ENCODE data around the gene TNNT1.

Gene TNNT1

DNA sequence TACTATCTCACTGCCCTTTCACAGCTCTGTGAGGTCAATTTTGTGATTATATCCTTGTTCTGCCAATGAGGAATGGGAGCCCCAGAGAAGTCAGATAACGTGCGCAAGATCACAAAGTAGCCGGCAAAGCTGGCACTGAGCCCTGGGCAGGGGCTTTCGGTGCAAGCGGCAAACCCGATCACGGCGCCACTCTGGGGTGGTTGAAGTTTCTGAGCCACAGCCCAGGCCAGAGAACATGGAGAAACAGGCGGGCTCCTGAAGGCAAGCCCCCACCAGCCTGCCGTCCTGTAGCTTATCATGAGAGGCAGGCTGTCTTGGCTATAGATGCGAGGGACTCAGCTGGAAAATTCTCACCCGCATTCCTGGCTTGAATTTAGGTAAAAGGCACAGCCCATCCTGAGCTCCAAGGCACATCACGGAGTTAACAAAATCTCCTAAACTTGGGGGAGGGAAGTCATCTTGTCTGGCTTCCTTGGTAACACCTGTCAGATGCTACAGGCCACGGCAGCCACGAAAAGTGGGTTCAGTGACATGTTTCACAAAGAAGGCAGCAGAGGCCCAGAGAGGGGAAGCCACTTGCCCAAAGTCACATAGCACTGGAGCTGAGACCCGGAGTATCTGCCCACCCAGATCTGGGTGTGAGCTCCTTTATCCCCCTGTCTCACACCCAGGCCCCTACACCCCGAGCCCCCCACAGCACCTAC is 12.5 kb downstream of the TNNT1 start:
- H3K4me1 ChIP-seq (ENCODE audit: control insufficient read depth, insufficient read depth, low read length, poor library complexity, severe bottlenecking), result peaks cover 12% of the 10 kb centered on the region
- H3K9me3 ChIP-seq (ENCODE audit: control insufficient read depth, low read length), result no peaks in the 10 kb centered on the region
- no peaks in the 10 kb centered on the region for H3K36me3 ChIP-seq (ENCODE audit: control insufficient read depth, insufficient read depth, low read length)
- no peak overlapping the region for H3K27ac ChIP-seq (ENCODE audit: low read depth, low read length, severe bottlenecking)
- 94 to 96% methylated on average over 17 of the region's 17 CpGs for WGBS, 2 experiments (ENCODE audit: insufficient coverage in 2 of 2)
- no peak overlapping the region for H3K4me3 ChIP-seq (ENCODE audit: extremely low read depth, insufficient read depth, low read length, poor library complexity, severe bottlenecking)

DNA sequence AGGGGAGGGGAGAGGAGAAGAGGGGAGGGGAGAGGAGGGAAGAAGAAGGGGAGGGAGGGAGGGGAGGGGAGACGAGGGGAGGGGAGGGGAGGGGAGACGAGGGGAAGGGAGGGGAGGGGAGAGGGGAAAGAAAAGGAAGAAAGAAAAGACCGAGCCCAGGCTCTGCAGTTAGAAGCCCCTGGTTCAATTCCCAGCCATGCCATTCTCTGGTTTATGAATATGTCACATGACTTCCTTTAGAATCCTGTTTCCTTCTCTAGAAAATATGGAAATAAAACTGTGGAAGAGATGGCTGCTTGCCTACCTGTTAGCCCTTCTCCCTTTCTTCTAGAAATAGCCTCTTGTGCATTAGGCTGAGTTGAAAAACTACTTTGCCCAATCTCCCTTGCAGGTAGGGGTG is 14.3 kb downstream of the TNNT1 start:
- WGBS, 2 experiments (ENCODE audit: insufficient coverage in 2 of 2), result no CpG with 5 or more reads among the region's 3 CpGs
- H3K4me3 ChIP-seq (ENCODE audit: extremely low read depth, insufficient read depth, low read length, poor library complexity, severe bottlenecking), result no peak overlapping the region
- H3K9me3 ChIP-seq (ENCODE audit: control insufficient read depth, low read length), result no peaks in the 10 kb centered on the region
- no peak overlapping the region for H3K27ac ChIP-seq (ENCODE audit: low read depth, low read length, severe bottlenecking)
- peaks cover 12% of the 10 kb centered on the region for H3K4me1 ChIP-seq (ENCODE audit: control insufficient read depth, insufficient read depth, low read length, poor library complexity, severe bottlenecking)
- H3K36me3 ChIP-seq (ENCODE audit: control insufficient read depth, insufficient read depth, low read length), result no peaks in the 10 kb centered on the region

DNA sequence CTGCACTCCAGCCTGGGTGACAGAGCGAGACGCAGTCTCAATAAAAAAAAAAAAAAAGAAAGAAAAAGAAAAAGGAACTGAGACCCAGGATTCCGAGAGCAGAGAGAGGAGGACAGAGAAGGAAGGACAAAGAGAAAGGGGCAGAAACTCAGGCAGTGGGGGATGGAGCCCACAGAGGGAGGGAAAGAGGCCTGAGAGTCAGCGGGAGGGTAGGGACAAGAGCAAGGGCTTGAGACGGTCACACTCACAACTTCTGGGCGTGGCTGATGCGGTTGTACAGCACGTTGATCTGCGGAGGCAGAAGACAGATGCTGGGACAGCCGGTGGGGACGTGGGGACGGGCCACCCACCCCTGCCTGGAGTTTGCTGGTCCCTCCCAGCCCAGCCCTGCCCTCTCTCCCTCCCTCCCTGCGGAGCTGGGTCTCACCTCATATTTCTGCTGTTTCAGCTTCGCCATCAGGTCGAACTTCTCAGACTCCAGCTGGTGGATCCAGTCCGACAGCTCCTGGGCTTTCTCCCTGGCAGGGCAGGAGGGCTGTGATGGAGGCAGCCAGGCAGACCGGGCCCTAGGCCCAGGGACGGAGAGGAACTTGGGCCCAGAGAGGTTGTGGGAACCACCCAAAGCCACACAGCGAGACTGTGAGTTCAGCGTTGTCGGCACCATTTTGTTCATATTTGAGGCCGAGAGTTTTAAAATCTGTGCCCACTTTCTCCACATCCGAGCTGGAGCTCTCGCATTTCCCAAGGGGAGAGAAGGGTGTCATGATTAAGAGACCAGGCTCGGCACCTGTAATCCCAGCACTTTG is 15.2 kb downstream of the TNNT1 start:
- no peak overlapping the region for H3K4me3 ChIP-seq (ENCODE audit: extremely low read depth, insufficient read depth, low read length, poor library complexity, severe bottlenecking)
- no peaks in the 10 kb centered on the region for H3K36me3 ChIP-seq (ENCODE audit: control insufficient read depth, insufficient read depth, low read length)
- H3K9me3 ChIP-seq (ENCODE audit: control insufficient read depth, low read length), result no peaks in the 10 kb centered on the region
- 87 to 88% methylated on average over 23 to 25 of the region's 25 CpGs for WGBS, 2 experiments (ENCODE audit: insufficient coverage in 2 of 2)
- no peak overlapping the region for H3K27ac ChIP-seq (ENCODE audit: low read depth, low read length, severe bottlenecking)
- peaks cover 12% of the 10 kb centered on the region for H3K4me1 ChIP-seq (ENCODE audit: control insufficient read depth, insufficient read depth, low read length, poor library complexity, severe bottlenecking)

DNA sequence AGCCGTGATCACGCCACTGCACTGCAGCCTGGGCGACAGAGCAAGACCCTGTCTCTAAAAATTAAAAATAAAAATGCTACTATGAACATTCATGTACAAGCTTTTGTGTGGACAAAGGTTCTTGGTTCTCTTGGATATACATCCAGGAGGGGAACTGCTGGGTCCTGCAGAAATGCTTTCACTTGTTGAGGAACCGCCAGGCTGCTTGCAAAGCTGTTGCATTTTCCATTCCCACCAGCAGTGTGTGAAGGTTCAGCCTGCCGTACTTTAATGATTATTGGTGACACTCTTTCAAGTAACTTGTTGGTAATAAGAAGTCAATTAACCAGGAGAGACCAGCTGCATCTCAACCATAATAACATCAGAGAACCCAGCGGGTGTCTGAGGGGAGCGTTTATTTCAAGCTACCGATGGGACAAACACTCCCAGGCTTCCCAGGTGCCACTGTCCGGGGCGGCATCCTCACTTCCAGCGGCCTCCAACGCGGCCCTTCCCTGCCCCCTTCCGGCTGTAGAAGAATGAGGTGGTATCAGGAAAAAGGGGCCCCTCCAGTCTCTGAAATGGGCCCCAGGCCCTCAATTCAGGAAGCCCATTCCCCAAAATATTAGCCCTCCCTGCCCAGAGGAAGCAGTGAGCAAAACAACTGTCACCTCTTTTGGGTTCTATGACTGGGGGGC is 16.4 kb downstream of the TNNT1 start:
- Histone ChIP-seq H3K4me3 (ENCODE audit: extremely low read depth, insufficient read depth, low read length, poor library complexity, severe bottlenecking) (no peak overlapping the region), H3K4me1 (ENCODE audit: control insufficient read depth, insufficient read depth, low read length, poor library complexity, severe bottlenecking) (peaks cover 3% of the 10 kb centered on the region), H3K27ac (ENCODE audit: low read depth, low read length, severe bottlenecking) (no peak overlapping the region), H3K36me3 (ENCODE audit: control insufficient read depth, insufficient read depth, low read length) (no peaks in the 10 kb centered on the region), H3K9me3 (ENCODE audit: control insufficient read depth, low read length) (no peaks in the 10 kb centered on the region)
- WGBS, 2 experiments (ENCODE audit: insufficient coverage in 2 of 2), result 92 to 100% methylated on average over 3 to 7 of the region's 14 CpGs

DNA sequence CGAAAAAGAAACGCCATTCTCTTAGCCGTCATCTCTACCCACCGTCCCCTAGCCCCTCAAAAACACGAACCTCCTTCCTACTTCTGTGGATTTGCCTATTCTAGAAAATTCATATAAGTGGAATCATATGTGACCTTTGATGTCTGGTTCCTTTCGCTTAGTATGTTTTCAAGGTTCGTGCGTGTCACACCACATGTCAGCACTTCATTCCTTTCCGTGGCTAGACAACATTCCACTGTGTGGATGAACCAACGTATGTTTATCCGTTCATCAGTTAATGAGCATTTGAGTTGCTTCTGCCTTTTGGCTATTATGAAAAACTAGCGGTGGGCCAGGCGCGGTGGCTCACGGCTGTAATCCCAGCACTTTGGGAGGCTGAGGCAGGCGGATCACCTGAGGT is 17.6 kb downstream of the TNNT1 start:
- Histone ChIP-seq H3K9me3 (ENCODE audit: control insufficient read depth, low read length) (no peaks in the 10 kb centered on the region), H3K4me3 (ENCODE audit: extremely low read depth, insufficient read depth, low read length, poor library complexity, severe bottlenecking) (no peak overlapping the region), H3K4me1 (ENCODE audit: control insufficient read depth, insufficient read depth, low read length, poor library complexity, severe bottlenecking) (peaks cover 2% of the 10 kb centered on the region), H3K36me3 (ENCODE audit: control insufficient read depth, insufficient read depth, low read length) (no peaks in the 10 kb centered on the region), H3K27ac (ENCODE audit: low read depth, low read length, severe bottlenecking) (no peak overlapping the region)
- WGBS, 2 experiments (ENCODE audit: insufficient coverage in 2 of 2), result 96% methylated on average over 14 to 16 of the region's 16 CpGs

DNA sequence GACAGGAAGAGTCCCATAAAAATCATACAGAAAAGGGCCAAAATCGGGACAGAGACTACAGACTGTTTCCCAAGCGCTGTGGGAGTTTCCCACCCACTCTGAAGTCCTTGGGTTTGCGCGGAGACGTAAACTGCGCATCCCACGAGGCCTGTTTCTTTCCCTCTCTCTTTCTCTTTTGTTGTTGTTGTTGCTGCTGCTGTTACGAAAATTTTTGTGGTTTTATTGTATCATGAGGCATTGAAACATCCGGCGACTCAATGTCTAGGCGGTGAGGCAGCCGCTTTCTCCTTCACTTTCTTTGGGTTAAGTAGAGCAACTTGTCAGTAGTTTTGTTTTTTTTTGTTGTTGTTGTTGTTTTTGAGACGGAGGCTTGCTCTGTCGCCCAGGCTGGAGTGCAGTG is 30.0 kb downstream of the TNNT1 start:
- Histone ChIP-seq H3K36me3 (ENCODE audit: control insufficient read depth, insufficient read depth, low read length) (peaks cover 3% of the 10 kb centered on the region), H3K4me3 (ENCODE audit: extremely low read depth, insufficient read depth, low read length, poor library complexity, severe bottlenecking) (no peak overlapping the region), H3K4me1 (ENCODE audit: control insufficient read depth, insufficient read depth, low read length, poor library complexity, severe bottlenecking) (peaks cover 19% of the 10 kb centered on the region), H3K9me3 (ENCODE audit: control insufficient read depth, low read length) (no peaks in the 10 kb centered on the region), H3K27ac (ENCODE audit: low read depth, low read length, severe bottlenecking) (no peak overlapping the region)
- 89 to 99% methylated on average over 6 to 9 of the region's 14 CpGs for WGBS, 2 experiments (ENCODE audit: insufficient coverage in 2 of 2)

DNA sequence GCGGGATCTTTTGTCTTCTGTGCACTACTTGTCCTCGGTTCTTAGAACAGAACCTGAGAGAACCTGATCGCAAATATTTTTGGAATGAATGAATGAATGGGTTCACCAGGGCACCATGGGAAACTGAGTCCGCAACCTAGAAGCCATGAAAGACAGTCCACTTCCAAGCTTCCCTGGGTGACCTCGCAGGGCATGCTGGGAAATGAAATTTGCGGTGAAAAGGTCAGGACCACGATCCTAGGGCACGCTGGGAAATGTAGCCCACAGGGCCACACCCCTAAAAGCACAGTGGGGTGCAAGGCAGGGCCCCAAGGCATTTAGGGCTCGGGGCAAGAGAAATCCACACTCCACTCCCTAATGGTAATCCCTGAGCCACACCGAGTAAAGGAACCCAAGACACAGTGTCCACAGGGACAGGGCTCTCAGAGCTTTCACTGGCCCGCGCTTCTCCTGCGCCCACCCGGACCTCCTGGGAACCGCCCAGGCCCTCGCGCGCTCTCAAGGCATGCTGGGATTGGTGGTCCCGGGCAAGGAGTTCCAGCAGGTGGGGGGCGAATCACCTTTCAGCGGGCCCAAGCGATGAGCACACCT is 30.5 kb downstream of the TNNT1 start:
- no peak overlapping the region for H3K27ac ChIP-seq (ENCODE audit: low read depth, low read length, severe bottlenecking)
- peaks cover 22% of the 10 kb centered on the region for H3K4me1 ChIP-seq (ENCODE audit: control insufficient read depth, insufficient read depth, low read length, poor library complexity, severe bottlenecking)
- WGBS, 2 experiments (ENCODE audit: insufficient coverage in 2 of 2), result 45 to 58% methylated on average over 20 to 21 of the region's 22 CpGs

DNA sequence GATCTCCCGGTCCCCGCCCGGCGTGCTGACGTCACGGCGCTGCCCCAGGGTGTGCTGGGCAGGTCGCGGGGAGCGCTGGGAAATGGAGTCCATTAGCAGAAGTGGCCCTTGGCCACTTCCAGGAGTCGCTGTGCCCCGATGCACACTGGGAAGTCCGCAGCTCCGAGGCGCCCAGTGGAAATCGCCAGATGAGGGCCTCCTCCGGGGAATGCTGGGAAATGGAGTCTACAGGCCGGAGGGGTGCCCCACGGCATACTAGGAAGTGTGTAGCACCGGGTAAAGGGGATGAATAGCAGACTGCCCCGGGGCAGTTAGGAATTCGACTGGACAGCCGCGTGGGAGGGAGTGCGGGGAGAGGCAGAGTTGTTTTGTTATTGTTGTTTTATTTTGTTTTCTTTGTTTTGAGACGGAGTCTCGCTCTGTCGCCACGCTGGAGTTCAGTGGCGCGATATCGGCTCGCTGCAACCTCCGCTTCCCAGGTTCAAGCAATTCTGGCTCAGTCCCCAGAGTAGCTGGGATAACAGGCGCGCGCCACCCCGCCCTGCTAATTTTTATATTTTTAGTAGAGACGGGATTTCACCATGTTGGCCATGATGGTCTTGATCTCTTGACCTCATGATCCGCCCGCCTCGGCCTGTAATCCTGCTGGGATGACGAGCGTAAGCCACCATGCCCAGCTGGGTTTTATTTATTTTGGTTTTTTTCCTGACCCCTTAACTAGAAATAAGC is 31.2 kb downstream of the TNNT1 start:
- Histone ChIP-seq H3K4me1 (ENCODE audit: control insufficient read depth, insufficient read depth, low read length, poor library complexity, severe bottlenecking) (peaks cover 28% of the 10 kb centered on the region), H3K9me3 (ENCODE audit: control insufficient read depth, low read length) (no peaks in the 10 kb centered on the region), H3K4me3 (ENCODE audit: extremely low read depth, insufficient read depth, low read length, poor library complexity, severe bottlenecking) (peak overlapping the region; percentile 48), H3K36me3 (ENCODE audit: control insufficient read depth, insufficient read depth, low read length) (peaks cover 5% of the 10 kb centered on the region), H3K27ac (ENCODE audit: low read depth, low read length, severe bottlenecking) (peak overlapping the region; percentile 78)
- 16 to 21% methylated on average over 39 to 42 of the region's 44 CpGs for WGBS, 2 experiments (ENCODE audit: insufficient coverage in 2 of 2)

More for the DNA sequence above, 30.5 kb downstream of the TNNT1 start:
- peak overlapping the region; percentile 48 for H3K4me3 ChIP-seq (ENCODE audit: extremely low read depth, insufficient read depth, low read length, poor library complexity, severe bottlenecking)
- no peaks in the 10 kb centered on the region for H3K9me3 ChIP-seq (ENCODE audit: control insufficient read depth, low read length)
- H3K36me3 ChIP-seq (ENCODE audit: control insufficient read depth, insufficient read depth, low read length), result peaks cover 3% of the 10 kb centered on the region

DNA sequence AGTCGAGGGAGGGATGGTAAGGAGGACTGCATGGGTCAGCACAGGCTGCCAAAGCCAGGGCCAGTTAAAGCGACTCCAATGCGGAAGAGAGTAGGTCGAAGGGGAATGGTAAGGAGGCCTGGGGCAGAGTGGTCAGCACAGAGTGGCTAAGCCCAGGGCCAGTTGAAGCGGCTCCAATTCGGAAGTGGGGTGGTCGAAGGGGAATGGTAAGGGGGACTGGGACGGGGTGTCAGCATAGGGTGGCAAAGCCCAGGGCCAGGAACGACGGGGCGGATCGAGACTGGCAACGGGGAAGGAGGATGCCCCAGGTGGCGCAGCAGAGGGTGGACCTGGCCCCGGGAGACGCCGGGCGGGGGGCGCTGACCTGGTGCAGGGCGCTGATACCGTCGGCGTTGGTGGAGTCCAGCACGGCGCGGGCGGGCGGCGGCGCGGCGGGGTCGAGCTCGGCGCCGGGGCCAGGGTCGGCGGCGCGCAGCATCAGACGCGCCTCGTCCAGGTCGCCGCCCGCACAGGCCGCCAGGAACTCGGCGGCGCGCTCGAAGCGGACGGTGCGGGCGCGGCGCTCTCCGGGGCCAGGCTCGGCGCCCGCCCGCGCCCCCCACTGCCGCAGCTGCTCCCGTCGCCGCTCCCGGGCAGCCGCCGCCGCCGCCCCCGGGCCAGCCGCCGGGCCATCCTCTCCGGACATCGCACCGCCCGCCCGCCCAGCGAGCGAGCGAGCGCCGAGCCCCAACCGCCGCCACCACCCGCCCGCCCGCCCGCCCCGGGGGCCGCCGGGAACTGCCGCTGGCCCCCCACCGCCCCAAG is 31.9 kb downstream of the TNNT1 start, which contains the start of gene PPP1R12C:
Gene PPP1R12C (minus strand): TSS at position 779 of the 804 bp plus-strand sequence. CDS start 94 bp downstream, at position 685.
- Histone ChIP-seq H3K4me1 (ENCODE audit: control insufficient read depth, insufficient read depth, low read length, poor library complexity, severe bottlenecking) (peaks cover 35% of the 10 kb centered on the region), H3K4me3 (ENCODE audit: extremely low read depth, insufficient read depth, low read length, poor library complexity, severe bottlenecking) (peak within 1 kb of the TSS; percentile 82), H3K9me3 (ENCODE audit: control insufficient read depth, low read length) (no peaks in the 10 kb centered on the region), H3K36me3 (ENCODE audit: control insufficient read depth, insufficient read depth, low read length) (peaks cover 13% of the 10 kb centered on the region), H3K27ac (ENCODE audit: low read depth, low read length, severe bottlenecking) (peak within 1 kb of the TSS; percentile 78)
- 1% methylated on average over 51 to 67 of the region's 97 CpGs for WGBS, 2 experiments (ENCODE audit: insufficient coverage in 2 of 2)
